Gastrocnemius medialis (tissue), 4 donors: ENCODE data around the gene ITCH.

Experiments
- CTCF ChIP-seq, 5 experiments: fragments of 450-650 bp in 3 of 5; fragments of 200-600 bp in 2 of 5; sonication (generic) in 2 of 5; IDR thresholded peaks in 4 of 5; conservative IDR thresholded peaks in 1 of 5; 1 replicate in 4 of 5; 2 replicates in 1 of 5; pipeline ENCODE4 v1.5.1; 2016 to 2019; ENCODE audit warnings: antibody characterized with exemption in 5 of 5, mild to moderate bottlenecking in 3 of 5, moderate library complexity in 3 of 5
- POLR2A ChIP-seq, 2 donors: fragments of 450-650 bp; IDR thresholded peaks; one replicate each; pipeline ENCODE4 v1.6.1; 2017; ENCODE audit warnings: antibody characterized with exemption in 2 of 2, mild to moderate bottlenecking in 2 of 2, moderate library complexity in 2 of 2

- TF ChIP-seq CTCF (IDR thresholded peaks at IDR 0.05 in 4 of 5, conservative IDR thresholded peaks at IDR 0.05 in 1 of 5) (no peak), POLR2A (IDR thresholded peaks at IDR 0.05) (no peak)
Observed at GRCh38 chr20:34388000-34388399, 24.9 kb downstream of the ITCH start.
